Astrocyte of the spinal cord (primary cell): ENCODE results near the gene ELMO1.

Experiments used
- DNase-seq: peaks from one replicate; pipeline ENCODE4 v3.0.0; 2011; ENCODE audit warnings: low read depth, low spot score
- H3K4me3 ChIP-seq: 2 replicates; pipeline ENCODE4 v1.5.1; 2011; ENCODE audit warnings: low read depth, mild to moderate bottlenecking, low read length, moderate library complexity
- in situ Hi-C: cut with HindIII; loops from 2 replicates; pipeline ENCODE4 v1.10.0; 2017; ENCODE audit warnings: low sequenced_read_pairs
- TF ChIP-seq, protein P1 (sequence below): IDR thresholded peaks from 2 replicates; pipeline ENCODE4 v1.5.1; 2012; ENCODE audit warnings: low read depth, mild to moderate bottlenecking, low read length, inconsistent platforms

Gene ELMO1

DNA sequence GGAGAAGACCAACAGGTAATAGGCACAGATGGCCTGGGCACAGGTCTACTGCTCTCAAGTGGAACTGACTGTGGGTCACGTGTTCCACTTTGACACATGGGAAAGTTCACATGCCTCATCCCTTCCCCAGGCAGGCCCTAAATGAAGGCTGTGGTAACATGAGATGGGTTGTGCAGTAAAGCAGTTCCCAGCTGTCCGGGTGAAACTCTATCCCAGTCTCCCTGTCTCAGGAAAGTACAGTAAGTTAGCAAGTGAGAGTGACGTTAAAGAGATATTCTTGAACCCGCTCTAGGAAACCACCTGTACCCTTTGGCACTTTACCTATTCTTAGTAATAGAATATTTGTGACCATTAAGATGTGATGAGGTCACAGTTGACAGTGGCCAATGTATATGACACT lies 380.6 kb downstream of the ELMO1 start:
- H3K4me3 ChIP-seq, result no peak overlapping the region
- TF ChIP-seq, protein P1, sequence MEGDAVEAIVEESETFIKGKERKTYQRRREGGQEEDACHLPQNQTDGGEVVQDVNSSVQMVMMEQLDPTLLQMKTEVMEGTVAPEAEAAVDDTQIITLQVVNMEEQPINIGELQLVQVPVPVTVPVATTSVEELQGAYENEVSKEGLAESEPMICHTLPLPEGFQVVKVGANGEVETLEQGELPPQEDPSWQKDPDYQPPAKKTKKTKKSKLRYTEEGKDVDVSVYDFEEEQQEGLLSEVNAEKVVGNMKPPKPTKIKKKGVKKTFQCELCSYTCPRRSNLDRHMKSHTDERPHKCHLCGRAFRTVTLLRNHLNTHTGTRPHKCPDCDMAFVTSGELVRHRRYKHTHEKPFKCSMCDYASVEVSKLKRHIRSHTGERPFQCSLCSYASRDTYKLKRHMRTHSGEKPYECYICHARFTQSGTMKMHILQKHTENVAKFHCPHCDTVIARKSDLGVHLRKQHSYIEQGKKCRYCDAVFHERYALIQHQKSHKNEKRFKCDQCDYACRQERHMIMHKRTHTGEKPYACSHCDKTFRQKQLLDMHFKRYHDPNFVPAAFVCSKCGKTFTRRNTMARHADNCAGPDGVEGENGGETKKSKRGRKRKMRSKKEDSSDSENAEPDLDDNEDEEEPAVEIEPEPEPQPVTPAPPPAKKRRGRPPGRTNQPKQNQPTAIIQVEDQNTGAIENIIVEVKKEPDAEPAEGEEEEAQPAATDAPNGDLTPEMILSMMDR, result no peak
- DNase-seq, result no peak
- in situ Hi-C loops, result no loop called here

DNA sequence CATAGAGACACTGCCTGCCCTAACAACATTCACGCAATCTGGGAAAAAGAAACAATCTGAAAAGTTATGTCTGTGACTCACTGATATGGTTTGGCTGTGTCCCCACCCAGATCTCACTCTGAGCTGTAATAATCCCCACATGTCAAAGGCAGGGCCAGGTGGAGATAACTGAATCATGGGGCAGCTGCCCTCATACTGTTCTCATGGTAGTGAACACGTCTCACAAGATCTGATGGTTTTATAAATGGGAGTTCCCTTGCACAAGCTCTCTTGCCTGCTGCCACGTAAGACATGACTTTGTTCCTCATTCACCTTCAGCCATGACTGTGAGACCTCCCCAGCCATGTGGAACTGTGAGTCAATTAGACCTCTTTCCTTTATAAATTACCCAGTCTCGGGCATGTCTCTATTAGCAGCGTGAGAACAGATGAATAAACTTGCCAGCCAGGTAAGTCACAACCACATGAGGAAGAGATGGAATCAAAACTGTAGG lies 382.8 kb downstream of the ELMO1 start:
- TF ChIP-seq, protein P1, result no peak
- in situ Hi-C loops, result no loop called here
- peak; percentile 28 for DNase-seq
- no peak overlapping the region for H3K4me3 ChIP-seq

DNA sequence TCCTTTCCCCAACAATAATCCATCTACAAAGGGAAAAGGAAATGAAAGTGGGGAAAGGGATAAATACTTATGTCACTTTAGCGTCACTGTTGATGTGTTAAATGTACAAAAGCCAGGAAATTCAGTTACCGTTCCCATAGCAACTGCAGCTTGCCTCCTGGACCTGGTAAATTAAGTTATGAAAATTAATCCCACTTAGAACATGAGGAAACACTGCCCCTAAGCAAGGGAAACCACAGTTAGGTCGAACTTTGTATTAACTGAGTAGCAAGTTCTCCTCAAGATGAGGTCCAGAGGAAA lies 386.2 kb downstream of the ELMO1 start:
- no peak for DNase-seq
- H3K4me3 ChIP-seq, result no peak overlapping the region
- in situ Hi-C loops, result no loop called here
- TF ChIP-seq, protein P1, result no peak

DNA sequence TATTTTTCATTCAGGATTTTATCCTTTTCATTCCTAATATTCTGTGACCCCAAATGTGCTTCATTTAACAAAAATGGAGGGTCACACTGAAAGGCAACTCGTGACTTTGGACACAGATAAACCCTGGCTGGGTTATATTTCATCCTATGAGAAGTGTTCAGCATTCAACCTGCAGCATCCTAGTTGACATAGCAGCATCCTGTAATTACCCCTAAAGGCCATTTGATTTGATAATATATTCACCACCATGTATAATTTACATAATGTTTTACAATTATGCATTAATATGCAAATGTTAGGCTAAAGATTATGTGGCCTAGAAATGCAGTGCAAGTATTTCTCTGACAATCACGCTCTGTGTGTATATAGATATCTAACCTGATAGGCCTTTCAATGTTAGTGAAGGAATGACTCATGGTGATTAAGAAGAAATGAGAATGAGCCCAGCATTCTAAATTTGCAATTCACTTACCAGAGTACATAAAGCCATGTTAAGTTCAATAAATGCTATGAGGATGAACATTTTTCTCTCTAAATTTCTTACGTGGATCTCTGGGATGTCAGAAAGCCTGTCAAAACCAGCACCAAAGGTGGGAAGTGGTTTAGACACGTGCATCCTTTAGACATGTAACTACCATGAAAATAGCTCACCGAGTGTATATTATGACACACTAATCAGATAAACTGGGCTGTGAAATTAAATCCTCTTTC lies 386.7 kb downstream of the ELMO1 start:
- in situ Hi-C loops, result no loop called here
- H3K4me3 ChIP-seq, result no peak overlapping the region
- TF ChIP-seq, protein P1, result no peak
- peak; percentile 5 for DNase-seq

DNA sequence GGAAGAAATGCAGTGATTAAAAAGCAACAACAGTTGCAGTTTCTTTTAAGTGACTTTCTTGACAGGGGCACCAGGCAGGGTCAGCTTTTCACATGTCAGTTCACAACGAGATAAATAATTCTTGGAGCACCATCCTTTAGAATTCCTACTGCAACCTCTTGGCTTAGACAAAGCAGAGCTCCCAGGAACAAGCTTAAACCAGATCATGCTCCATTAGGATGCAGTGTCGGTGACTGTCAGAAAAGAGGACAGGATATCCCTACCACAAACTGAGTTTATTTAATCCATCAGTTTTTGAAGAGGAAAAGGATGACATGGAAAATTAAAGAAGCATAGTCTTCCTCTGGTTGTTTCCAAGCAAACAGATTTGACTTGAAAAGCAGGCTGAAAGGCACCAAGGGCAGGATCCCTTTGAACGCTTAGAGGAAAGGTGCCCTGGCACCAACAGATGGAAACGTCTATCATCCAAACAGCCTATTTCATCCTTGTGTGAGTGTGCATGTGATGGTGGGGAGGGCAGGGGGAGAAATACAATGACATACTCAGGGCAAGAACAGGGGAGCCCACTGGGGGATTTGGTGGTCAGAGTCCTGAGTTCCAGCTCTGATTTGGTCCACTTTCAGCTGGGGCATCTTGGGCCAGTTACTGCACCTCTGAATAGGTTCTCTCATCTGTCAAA lies 392.3 kb downstream of the ELMO1 start:
- TF ChIP-seq, protein P1, result no peak
- in situ Hi-C loops, result no loop called here
- H3K4me3 ChIP-seq, result no peak overlapping the region
- DNase-seq, result no peak

DNA sequence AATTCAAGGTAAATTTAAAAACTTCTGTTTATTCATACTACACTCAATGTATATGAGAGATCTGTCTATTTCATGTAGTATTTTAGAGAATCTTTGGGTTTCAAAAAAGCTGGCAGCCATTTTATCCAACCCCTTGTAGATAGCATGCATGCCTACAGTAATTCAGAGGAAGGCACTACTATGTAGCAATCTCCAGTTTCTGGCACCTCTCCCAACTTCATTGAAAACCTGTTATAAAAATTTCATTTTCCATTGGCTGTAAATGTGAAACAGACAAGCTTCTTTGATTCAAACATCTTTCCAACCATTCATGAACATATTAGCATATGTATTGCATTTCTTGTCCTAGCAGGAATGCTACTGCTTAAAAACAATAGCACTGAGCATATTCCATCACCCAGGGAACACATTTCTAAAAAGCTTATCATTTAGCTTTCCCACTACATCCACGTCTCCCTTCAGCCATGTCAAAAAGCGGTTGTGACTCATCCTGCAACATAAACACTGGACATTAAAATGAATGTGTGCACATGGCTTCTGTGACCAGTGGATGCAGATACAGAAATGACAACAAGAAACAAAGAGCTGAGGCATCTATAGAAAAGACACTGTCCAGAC lies 393.9 kb downstream of the ELMO1 start:
- TF ChIP-seq, protein P1, result no peak
- no peak overlapping the region for H3K4me3 ChIP-seq
- in situ Hi-C loops, result no loop called here
- no peak for DNase-seq
